ENCODE data around the gene SLC35D3.
A peak's percentile ranks its signal among the peaks of the same experiment; 100 is the strongest.
"Not testable (repeated sequence)": the region's sequence is repeated elsewhere in the genome, so short reads cannot be mapped to it uniquely, and the experiment has no call there.

Gene SLC35D3

DNA sequence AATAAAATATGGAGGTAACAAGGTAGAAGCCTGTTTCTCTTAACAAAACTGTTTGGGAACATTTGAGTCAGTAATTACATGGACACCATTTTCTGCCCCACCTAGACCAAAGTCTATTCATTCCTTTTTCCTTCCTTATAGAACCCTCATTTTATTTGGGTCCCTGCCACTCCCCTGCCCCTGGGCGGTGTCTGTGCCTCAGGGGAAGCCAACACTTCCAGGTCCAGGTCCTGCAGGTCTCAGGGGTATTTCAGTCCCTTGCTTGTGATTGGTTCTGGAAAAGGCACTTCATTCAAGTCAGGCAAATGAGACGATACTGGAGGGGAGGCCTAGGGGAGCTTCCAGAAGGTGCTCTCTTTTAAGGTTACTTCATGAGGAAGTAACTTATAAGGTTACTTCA, 42.3 kb downstream of the SLC35D3 start:
- no peak for DNase-seq (ENCODE audit: low read depth in 2 of 2)

DNA sequence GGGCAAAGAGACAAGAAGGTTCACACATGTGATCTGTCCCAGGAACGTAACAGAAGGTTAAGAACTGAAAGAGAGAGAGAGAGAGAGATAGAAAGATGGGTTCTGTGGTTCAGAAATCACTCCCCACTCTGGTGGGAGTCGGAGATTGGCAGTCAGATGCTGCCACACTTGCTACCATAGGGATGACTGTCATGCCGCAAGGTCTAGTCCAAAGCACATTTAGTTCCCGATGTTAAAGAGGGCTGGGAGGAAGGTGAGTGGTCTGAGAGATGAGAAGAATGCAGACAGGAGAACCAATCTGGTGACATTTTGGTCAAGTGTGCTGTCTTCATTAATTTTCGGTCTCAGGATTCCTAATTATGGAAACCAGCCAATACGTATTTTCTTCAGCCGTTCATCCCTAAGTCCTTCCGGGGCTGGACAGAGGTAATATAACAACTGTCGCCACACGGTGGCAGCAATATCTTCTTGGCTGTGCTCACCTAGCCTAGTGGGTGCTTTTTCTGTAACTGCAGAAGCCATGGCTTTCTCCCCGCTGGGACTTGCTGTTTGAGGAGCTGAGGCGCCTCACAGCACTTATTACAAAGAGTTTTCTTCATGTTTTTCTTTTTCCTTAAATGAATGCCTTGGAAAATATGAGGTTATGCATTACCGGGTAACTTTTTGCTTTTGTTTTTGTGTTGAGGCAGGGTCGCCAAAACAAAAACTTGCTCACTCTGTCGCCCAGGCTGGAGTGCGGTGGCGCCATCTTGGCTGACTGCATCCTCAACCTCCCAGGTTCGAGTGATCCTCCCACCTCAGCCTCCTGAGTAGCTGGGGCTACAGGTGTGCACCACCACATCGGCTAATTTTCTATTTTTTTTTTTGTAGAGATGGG, 46.0 kb downstream of the SLC35D3 start:
- DNase-seq (ENCODE audit: low read depth in 2 of 2), result peak; percentile 32 to 47

DNA sequence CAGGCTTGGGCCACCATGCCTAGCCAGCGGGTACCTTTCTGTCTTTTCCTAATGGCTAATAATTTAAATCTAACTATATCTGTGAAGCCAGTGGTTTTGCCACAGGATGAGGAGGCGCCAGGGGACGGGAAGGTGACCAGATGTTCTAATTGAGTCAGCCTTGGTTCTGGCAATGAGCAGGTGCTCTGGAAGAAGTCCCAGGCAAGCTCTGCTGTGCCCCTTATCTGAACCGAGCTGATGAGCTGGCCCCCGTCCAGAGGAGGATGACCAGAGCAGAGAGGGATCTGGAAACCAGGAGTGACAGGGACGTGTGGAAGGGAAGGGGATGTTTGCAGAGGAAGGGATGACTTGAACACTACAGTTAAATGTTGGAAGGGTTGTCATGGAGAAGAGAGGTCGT, 46.7 kb downstream of the SLC35D3 start:
- no peak for DNase-seq (ENCODE audit: low read depth in 2 of 2)

DNA sequence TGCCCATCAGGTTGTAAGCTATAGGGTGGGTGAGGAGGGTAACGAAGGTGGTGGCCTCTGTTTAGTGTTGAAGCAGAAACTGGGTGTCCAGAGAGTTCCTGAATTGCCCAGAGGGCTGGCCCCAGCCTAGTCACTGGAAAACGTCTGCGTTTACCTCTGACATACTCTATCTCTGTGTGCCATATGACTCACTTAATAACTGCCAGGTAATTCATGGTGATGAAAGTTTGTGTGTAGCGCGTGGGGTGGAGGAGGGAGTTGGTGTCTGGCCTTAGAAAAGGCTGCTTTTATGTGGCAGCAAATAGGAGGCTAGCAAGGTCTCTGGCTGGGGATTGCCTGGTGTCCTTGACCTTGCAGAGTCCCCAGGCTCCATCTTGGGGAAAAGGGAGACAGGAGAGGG, 47.3 kb downstream of the SLC35D3 start:
- no peak for DNase-seq (ENCODE audit: low read depth in 2 of 2)

DNA sequence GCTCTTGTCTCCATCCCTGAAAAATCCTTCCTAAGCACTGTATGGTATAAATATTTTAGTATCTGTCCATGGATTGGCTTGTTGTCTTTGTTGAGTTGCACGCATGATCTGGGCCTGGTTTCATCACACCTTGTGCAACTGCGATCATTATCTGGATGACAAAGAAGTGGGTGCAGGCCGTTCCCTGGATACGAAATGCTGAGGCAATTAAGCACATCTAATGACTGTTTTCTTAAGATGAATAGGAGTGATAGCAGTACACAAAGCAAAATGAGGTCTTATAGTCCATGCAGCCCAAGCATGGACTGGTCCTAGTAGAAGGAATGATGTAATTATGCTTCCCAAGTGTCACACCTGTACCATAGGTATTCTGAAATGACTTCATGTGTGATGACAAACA, 47.8 kb downstream of the SLC35D3 start:
- DNase-seq (ENCODE audit: low read depth in 2 of 2), result no peak

DNA sequence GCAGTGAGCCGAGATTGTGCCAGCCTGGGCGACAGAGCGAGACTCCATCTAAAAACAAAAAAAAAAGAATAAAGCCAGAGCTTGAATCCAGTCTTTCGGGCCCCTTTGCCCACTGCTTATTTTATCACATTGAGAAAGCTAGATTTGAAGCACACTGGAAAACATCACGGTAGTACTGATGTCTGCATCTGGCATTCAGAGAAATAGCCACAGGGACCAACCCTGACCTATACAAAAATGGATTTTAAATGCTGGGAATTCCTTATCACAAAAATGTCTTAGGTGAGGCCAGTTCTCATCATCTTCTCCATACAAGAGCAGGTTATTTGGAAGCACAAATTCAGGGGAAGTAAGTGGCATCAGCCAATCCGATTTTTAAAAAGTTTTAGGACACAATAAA, 49.5 kb downstream of the SLC35D3 start:
- no peak for DNase-seq (ENCODE audit: low read depth in 2 of 2)

DNA sequence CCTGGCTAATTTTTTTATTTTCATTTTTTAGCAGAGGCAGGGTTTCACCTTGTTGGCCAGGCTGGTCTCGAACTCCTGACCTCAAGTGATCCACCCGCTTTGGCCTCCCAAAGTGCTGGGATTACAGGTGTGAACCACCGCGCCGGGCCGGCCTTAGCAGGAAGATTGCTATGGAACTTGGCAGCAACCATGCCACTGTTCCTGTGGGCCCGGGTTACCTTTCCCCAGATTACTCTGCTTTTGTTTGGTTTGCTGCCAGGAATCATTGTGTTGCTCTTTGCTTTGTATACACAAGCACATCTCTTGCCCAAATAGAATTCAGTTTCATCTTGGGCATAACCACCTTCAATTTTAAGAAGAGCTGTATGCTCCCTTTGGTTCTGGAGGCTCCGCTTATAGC, 51.7 kb downstream of the SLC35D3 start:
- DNase-seq (ENCODE audit: low read depth in 2 of 2), result not testable (repeated sequence)
